NCI-H2196 (cell line): ENCODE data around the gene ISL1.

Experiments
- DNase-seq: peaks from one replicate; lab custom pipeline; 2025; ENCODE audit not compliant: unreplicated experiment; lab: John Stamatoyannopoulos, UW

Gene ISL1

GRCh38 chr5:51439232-51439631 is 56.0 kb downstream of the ISL1 start:
- no peak for DNase-seq
